NCI-H524 (cell line): ENCODE results near the gene KIAA0513.
"Not testable (repeated sequence)": the region's sequence is repeated elsewhere in the genome, so short reads cannot be mapped to it uniquely, and the experiment has no call there.

Source experiments
- DNase-seq, 2 experiments: peaks; one replicate each; lab custom pipeline; 2025; lab: John Stamatoyannopoulos, UW

Gene KIAA0513

GRCh38 chr16:85048921-85049562, 21.4 kb downstream of the KIAA0513 start:
- peak; percentile 50 to 91 for DNase-seq

GRCh38 chr16:85049706-85050305, 22.2 kb downstream of the KIAA0513 start:
- DNase-seq = no peak

- DNase-seq = no peak
These were observed 23.5 kb downstream of the KIAA0513 start for GRCh38 chr16:85051067-85051581.

GRCh38 chr16:85051683-85052082, 24.1 kb downstream of the KIAA0513 start:
- no peak for DNase-seq

GRCh38 chr16:85052536-85052935, 24.9 kb downstream of the KIAA0513 start:
- DNase-seq = no peak

GRCh38 chr16:85054321-85054720, 26.7 kb downstream of the KIAA0513 start:
- DNase-seq = not testable (repeated sequence)

GRCh38 chr16:85054948-85055492, 27.4 kb downstream of the KIAA0513 start:
- DNase-seq = no peak

GRCh38 chr16:85055493-85056210, 28.1 kb downstream of the KIAA0513 start:
- no peak for DNase-seq

- peak in 1 of 2 experiments; percentile 53 for DNase-seq
These were observed 28.7 kb downstream of the KIAA0513 start for GRCh38 chr16:85056211-85056748.

- DNase-seq = peak; percentile 57 to 74
These were observed 29.8 kb downstream of the KIAA0513 start for GRCh38 chr16:85057212-85057889.

- peak; percentile 81 to 95 for DNase-seq
These were observed 30.4 kb downstream of the KIAA0513 start for GRCh38 chr16:85057948-85058347.

GRCh38 chr16:85058909-85059308, 31.3 kb downstream of the KIAA0513 start:
- no peak for DNase-seq

GRCh38 chr16:85061566-85061965, 34.0 kb downstream of the KIAA0513 start:
- DNase-seq = no peak

- no peak for DNase-seq
These were observed 34.7 kb downstream of the KIAA0513 start for GRCh38 chr16:85062323-85062722.

- no peak for DNase-seq
These were observed 35.2 kb downstream of the KIAA0513 start for GRCh38 chr16:85062845-85063244.

- no peak for DNase-seq
These were observed 36.6 kb downstream of the KIAA0513 start for GRCh38 chr16:85064186-85064585.

- no peak for DNase-seq
These were observed 37.5 kb downstream of the KIAA0513 start for GRCh38 chr16:85065099-85065498.

GRCh38 chr16:85066346-85066885, 38.8 kb downstream of the KIAA0513 start:
- DNase-seq = no peak

GRCh38 chr16:85067024-85067423, 39.4 kb downstream of the KIAA0513 start:
- no peak for DNase-seq

- DNase-seq = no peak
These were observed 39.8 kb downstream of the KIAA0513 start for GRCh38 chr16:85067426-85067825.

GRCh38 chr16:85068746-85069145, 41.2 kb downstream of the KIAA0513 start:
- no peak for DNase-seq
